Stimulated activated CD8-positive, alpha-beta memory T cell treated with anti-CD3 and anti-CD28 coated beads, Interleukin-15, amount 100 ng/mL, for 1 hour (primary cell): ENCODE data around the gene ARHGDIA.
"Not testable (repeated sequence)": the region's sequence is repeated elsewhere in the genome, so short reads cannot be mapped to it uniquely, and the experiment has no call there.

ENCODE experiments used
- DNase-seq: peaks from one replicate; pipeline ENCODE4 v3.0.0-alpha.2; 2020; ENCODE audit warnings: low read depth

ARHGDIA gene

GRCh38 chr17:81870981-81871386 lies at the start of gene ARHGDIA:
Gene ARHGDIA (minus strand): TSS chr17:81871337. CDS start chr17:81869930, 1,407 bp downstream.
- no peak for DNase-seq

GRCh38 chr17:81918832-81919545 lies 47.9 kb upstream of the ARHGDIA start:
- no peak for DNase-seq

- DNase-seq, result not testable (repeated sequence)
These were observed 47.2 kb upstream of the ARHGDIA start for GRCh38 chr17:81918333-81918669.

- peak; percentile 49 for DNase-seq
These were observed 46.6 kb upstream of the ARHGDIA start, which contains the start of gene SIRT7 for GRCh38 chr17:81917565-81918332. Gene SIRT7 (minus strand): TSS chr17:81918176. CDS start chr17:81918131, 45 bp downstream.

- DNase-seq, result no peak
These were observed 45.3 kb upstream of the ARHGDIA start for GRCh38 chr17:81916234-81917001.

- DNase-seq, result no peak
These were observed 44.2 kb upstream of the ARHGDIA start for GRCh38 chr17:81915331-81915730.

- DNase-seq, result no peak
These were observed 43.1 kb upstream of the ARHGDIA start for GRCh38 chr17:81914103-81914850.

GRCh38 chr17:81913394-81914102 lies 42.4 kb upstream of the ARHGDIA start:
- no peak for DNase-seq

GRCh38 chr17:81912441-81913309 lies 41.5 kb upstream of the ARHGDIA start:
- no peak for DNase-seq

GRCh38 chr17:81911969-81912368 lies 40.8 kb upstream of the ARHGDIA start:
- no peak for DNase-seq

GRCh38 chr17:81911277-81911961 lies 40.3 kb upstream of the ARHGDIA start, which contains the start of gene PCYT2:
Gene PCYT2 (minus strand): TSS chr17:81911399. CDS start chr17:81911355, 44 bp downstream.
- DNase-seq, result peak; percentile 86

- DNase-seq, result no peak
These were observed 39.7 kb upstream of the ARHGDIA start for GRCh38 chr17:81910840-81911276.

GRCh38 chr17:81909966-81910839 lies 39.1 kb upstream of the ARHGDIA start:
- no peak for DNase-seq

- DNase-seq, result no peak
These were observed 38.1 kb upstream of the ARHGDIA start for GRCh38 chr17:81909231-81909630.

- DNase-seq, result no peak
These were observed 37.7 kb upstream of the ARHGDIA start for GRCh38 chr17:81908793-81909192.

GRCh38 chr17:81907219-81908145 lies 36.3 kb upstream of the ARHGDIA start:
- no peak for DNase-seq

- no peak for DNase-seq
These were observed 35.5 kb upstream of the ARHGDIA start for GRCh38 chr17:81906476-81907218.
